Motor neuron (in vitro differentiated cells): ENCODE measurements around the gene NCAM1. TPM values are rescaled to one million over a fixed set of nuclear protein-coding genes. Genes with fewer than 3 reads are reported as not detected.
A peak's percentile ranks its signal among the peaks of the same experiment; 100 is the strongest.
"Not testable (repeated sequence)": the region's sequence is repeated elsewhere in the genome, so short reads cannot be mapped to it uniquely, and the experiment has no call there.

Experiments used
- ATAC-seq, 8 experiments: fragments of 200-7000 bp; cut with Tn5 transposase; replicated peaks in 6 of 8; 2 replicates each; pipeline ENCODE4 v1.8.0; 2021; ENCODE audit warnings: mild to moderate bottlenecking in 8 of 8, moderate library complexity in 8 of 8
- H3K27ac ChIP-seq, 2 donors: fragments of 250-450 bp; sonication (Bioruptor Pico); 2 replicates each; pipeline ENCODE4 v1.9.0; 2021; ENCODE audit warnings: antibody characterized with exemption in 2 of 2, mild to moderate bottlenecking in 2 of 2, moderate library complexity in 1 of 2
- H3K4me1 ChIP-seq, 2 donors: fragments of 250-450 bp; sonication (Bioruptor Pico); replicated peaks in 1 of 2; 2 replicates each; pipeline ENCODE4 v1.6.1; 2021; ENCODE audit warnings: antibody characterized with exemption in 2 of 2, mild to moderate bottlenecking in 2 of 2, moderate library complexity in 1 of 2
- H3K4me3 ChIP-seq, 5 donors: fragments of 250-450 bp; sonication (Bioruptor Pico); 2 replicates each; pipeline ENCODE4 v1.9.0; 2021; ENCODE audit warnings: antibody characterized with exemption in 5 of 5, mild to moderate bottlenecking in 5 of 5, moderate library complexity in 4 of 5
- WGBS, 10 experiments: fragments of 450-650 bp; shearing (Covaris generic); methylation state at CpG; one replicate each; pipeline ENCODE4 v1.0.0; 2022; 5-methylcytosine and 5-hydroxymethylcytosine counted together
- in situ Hi-C, 9 experiments: fragments of 400-800 bp; cut with MboI; loops; one replicate each; pipeline ENCODE4 v1.15.0; 2021; ENCODE audit warnings: low sequenced_read_pairs in 9 of 9, low pct_unique_long_range_greater_than_20kb in 2 of 9; ENCODE audit not compliant: unreplicated experiment in 9 of 9
- total RNA-seq, 8 experiments: library from RNA; unstranded; fragments of 300-600 nt; gene quantifications; 2 replicates each; pipeline versions ENCODE4 v1.2.3 to v1.2.4, GENCODE V29; 2022

Gene NCAM1
- total RNA-seq, 8 experiments from 2014 or later: 33.9 to 382 (median 290) TPM

DNA sequence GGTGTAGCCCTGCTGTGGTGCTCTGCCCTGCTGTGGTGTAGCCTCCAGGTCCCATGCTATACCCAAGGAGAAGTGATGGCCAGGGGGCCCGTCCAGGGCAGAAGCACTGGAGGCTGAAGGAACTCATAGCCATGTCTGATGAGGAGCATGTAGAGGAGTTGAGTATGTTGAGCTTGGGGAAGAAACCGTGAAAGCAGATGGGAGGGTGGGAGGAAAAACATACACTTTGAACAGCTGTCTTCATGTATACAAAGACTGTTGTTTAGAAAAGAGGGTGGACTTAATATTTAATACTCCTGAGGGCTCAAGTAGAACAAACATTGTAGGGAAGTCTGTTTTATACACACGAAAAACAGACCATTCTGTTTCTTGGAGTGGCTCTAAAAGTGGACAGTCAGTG, 326.6 kb downstream of the NCAM1 start:
- H3K4me1 ChIP-seq: peaks cover 2 to 4% of the 10 kb centered on the region in 2 donors
- ATAC-seq: no peak
- WGBS, 10 experiments: 17 to 100% (median 73%) methylated on average over 1 to 3 of the region's 3 CpGs; no CpG with 5 or more reads in 4 of the 10 experiments
- in situ Hi-C loops: loop anchor here in 8 of 9 experiments (10.0 to 25.0 kb wide), 8 partner anchors 176 to 1076 kb away; partner anchors contain the start of gene NCAM1 (in 2 of the 8)
- no peak overlapping the region for H3K27ac ChIP-seq
- no peak overlapping the region for H3K4me3 ChIP-seq

DNA sequence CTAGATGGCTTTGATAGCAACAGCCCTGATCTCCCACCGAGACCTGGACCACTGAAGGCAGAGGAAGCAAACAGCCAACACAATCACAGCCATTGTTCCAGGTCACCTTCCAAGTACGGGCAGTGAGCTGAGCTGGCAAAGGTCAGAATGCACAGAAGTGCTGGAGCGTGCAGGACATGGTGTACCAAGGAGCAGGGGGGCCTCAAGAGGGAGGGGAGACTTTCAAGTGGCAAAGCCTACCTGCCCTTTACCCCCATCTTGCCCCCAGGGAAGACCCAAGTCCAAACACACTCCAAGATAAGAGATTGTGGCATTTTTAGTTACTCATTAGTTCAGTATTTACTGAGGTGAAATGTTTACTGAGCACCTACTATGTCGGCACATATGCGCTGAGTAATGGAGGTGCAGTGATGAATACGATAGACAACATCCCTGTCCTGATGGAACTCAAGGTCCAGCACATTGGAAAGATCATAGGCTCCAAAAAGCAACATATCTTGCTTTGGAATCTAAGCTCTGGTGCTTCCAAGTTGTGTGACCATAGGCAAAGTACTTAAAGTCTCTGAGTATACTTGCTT, 327.2 kb downstream of the NCAM1 start:
- peaks cover 4 to 5% of the 10 kb centered on the region in 2 donors for H3K4me1 ChIP-seq
- no peak for ATAC-seq
- H3K27ac ChIP-seq: no peak overlapping the region
- 86 to 100% (median 98%) methylated on average over 1 to 4 of the region's 6 CpGs; no CpG with 5 or more reads in 4 of the 10 experiments for WGBS, 10 experiments
- in situ Hi-C loops: loop anchor here in 8 of 9 experiments (10.0 to 25.0 kb wide), 8 partner anchors 176 to 1076 kb away; partner anchors contain the start of gene NCAM1 (in 2 of the 8)
- H3K4me3 ChIP-seq: no peak overlapping the region

DNA sequence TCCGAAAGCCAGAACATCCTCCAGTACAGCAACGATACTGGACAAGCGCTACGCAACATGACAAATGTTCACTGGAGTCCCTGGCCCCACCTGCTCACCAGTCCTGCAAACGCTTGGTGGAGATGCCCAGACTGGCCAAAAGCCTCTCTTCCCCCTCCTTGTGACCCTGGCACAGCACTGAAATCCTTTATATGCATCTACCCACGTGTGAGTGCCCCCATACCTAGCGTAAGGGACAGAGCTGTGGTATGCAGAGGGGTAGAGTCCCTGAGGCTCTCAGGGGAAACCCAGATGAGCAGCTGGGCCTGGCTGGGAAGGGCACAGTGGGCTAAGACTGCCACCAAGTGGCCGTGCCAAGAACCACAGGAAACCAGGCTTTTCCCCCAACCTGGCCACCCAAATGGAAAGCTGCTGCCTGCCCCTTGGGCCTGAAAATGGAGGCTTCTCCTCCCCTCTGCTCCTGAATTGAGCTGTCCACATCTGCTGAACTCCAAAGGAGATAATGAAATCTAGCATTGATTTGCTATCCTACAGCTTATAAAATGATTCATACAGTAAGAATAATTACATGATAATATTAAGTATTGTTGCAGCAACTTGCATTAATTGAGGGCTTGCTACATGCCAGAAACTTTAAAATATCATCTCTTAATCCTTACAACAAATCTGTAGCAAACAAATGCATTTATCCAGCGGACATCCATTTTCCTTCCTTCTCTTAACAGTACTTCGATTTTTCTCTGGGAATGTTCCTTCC, 328.4 kb downstream of the NCAM1 start:
- H3K4me3 ChIP-seq: no peak overlapping the region
- peak; percentile 90 to 97 (median 93) for ATAC-seq
- WGBS, 10 experiments: 0 to 100% (median 47%) methylated on average over 1 to 5 of the region's 10 CpGs
- in situ Hi-C loops: loop anchor here in 8 of 9 experiments (10.0 to 25.0 kb wide), 8 partner anchors 177 to 1077 kb away; partner anchors contain the start of gene NCAM1 (in 2 of the 8)
- H3K4me1 ChIP-seq: peaks cover 6 to 7% of the 10 kb centered on the region in 2 donors
- no peak overlapping the region for H3K27ac ChIP-seq

DNA sequence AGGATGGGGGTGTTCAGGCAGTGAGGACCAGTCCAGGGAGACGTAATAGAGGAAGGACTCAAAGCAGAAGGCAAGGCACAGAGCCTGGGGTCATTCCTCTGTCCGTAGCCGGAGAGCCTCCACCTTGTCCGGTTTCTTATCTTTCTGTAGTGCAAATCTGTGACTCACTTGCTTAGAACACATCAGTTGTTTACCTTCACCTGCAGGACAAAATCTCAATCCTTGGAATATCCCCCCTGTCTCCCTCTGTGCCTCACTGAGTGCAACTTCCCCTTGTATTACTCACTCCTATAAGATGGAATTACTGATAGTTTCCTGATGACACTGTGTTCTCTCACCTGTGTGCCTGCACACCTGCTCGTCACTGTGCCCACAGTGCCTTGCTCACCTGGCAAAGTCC, 332.7 kb downstream of the NCAM1 start:
- Histone ChIP-seq H3K4me3 (no peak overlapping the region), H3K4me1 (peaks cover 3 to 6% of the 10 kb centered on the region in 2 donors), H3K27ac (no peak overlapping the region)
- in situ Hi-C loops: loop anchor here in 8 of 9 experiments (25.0 kb wide), 7 partner anchors 182 to 1082 kb away; partner anchors contain the start of gene NCAM1 (in 2 of the 8)
- WGBS, 10 experiments: 0 to 100% (median 76%) methylated on average over 1 to 5 of the region's 5 CpGs; no CpG with 5 or more reads in 1 of the 10 experiments
- ATAC-seq: no peak

DNA sequence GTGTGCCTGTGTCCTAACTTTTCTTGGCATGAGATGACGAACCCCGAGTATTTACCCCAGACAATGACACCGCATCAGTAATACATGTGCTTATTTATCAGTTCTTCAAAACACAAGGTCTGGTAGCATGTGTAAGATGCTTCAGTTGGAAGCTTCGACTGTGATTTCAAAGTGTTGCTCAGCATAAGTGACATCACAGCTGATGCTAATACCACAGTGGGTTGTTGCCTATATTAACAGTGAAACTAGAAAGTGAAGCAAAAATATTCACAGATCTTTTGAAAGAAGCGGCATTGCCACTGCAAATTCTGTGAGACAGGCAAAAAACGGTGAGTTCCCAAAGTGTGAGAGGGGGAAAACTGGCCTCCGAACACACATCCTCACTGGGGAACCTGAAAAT, 334.8 kb downstream of the NCAM1 start:
- in situ Hi-C loops: loop anchor here in 8 of 9 experiments (25.0 kb wide), 7 partner anchors 184 to 1084 kb away; partner anchors contain the start of gene NCAM1 (in 2 of the 8)
- Histone ChIP-seq H3K4me1 (peaks cover 3 to 4% of the 10 kb centered on the region in 2 donors), H3K27ac (no peak overlapping the region), H3K4me3 (no peak overlapping the region)
- WGBS, 10 experiments: 30 to 100% (median 81%) methylated on average over 2 to 7 of the region's 7 CpGs; no CpG with 5 or more reads in 1 of the 10 experiments
- ATAC-seq: peak in 3 of 8 experiments; percentile 35 to 61 (median 46)

DNA sequence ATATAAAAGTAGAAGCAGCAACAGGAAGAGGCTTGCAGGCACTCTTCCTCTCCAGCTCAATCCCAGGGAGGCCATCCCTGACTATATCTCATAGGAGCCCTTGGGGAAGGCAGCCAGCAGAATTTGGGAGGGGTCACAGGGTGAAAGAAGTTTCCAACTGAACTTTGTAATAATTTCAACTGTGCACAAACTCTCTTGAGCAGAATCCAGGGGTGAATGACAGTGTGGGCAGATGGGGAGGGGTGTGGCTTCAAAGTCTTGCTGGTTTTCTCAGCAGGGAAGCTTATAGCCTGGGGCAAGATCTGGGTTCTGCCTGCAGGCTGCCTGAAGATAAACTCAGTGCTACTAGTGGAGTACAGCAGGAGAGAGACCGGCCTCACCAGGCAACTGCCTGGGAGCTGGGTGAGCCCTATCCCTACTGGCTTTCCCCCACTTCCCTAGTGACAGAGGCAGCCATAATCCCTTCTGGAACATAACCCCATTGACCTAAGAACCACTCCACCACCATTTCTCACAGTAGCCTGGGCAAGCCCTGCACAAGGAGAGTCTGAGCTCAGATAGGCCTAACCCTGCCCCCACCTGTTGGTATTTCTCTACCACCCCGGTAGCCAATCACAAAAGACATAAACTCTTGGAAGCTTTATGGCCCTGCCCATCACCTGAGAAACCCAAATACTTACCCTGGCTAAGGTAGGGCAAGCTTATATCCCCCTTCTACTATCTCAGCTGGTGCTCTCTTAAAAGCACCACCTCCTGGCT, 335.4 kb downstream of the NCAM1 start:
- WGBS, 10 experiments: 20 to 83% (median 80%) methylated on average over 1 to 2 of the region's 2 CpGs; no CpG with 5 or more reads in 6 of the 10 experiments

DNA sequence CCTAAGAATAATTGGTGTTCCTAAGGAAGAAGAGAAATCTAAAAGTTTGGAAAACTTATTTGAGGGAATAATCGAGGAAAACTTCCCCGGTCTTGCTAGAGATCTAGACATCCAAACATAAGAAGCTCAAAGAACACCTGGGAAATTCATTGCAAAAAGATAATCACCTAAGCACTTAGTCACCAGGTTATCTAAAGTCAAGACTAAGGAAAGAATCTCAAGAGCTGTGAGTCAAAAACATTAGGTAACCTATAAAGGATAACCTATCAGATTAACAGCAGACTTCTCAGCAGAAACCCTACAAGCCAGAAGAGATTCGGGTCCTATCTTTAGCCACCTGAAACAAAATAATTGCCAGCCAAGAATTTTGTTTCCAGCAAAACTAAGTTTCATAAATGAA, 337.3 kb downstream of the NCAM1 start:
- 47 to 92% (median 70%) methylated on average over 2 to 3 of the region's 3 CpGs; no CpG with 5 or more reads in 1 of the 10 experiments for WGBS, 10 experiments
- not testable (repeated sequence) for H3K4me3 ChIP-seq, H3K27ac ChIP-seq, H3K4me1 ChIP-seq, ATAC-seq
- in situ Hi-C loops: loop anchor here in 8 of 9 experiments (25.0 kb wide), 7 partner anchors 186 to 1086 kb away; partner anchors contain the start of gene NCAM1 (in 2 of the 8)

More for the DNA sequence above, 335.4 kb downstream of the NCAM1 start:
- in situ Hi-C loops: loop anchor here in 8 of 9 experiments (25.0 kb wide), 7 partner anchors 184 to 1084 kb away; partner anchors contain the start of gene NCAM1 (in 2 of the 8)
- peak in 2 of 8 experiments; percentile 83 to 89 for ATAC-seq
- Histone ChIP-seq H3K4me1 (peaks cover 3 to 4% of the 10 kb centered on the region in 2 donors), H3K4me3 (no peak overlapping the region), H3K27ac (no peak overlapping the region)

DNA sequence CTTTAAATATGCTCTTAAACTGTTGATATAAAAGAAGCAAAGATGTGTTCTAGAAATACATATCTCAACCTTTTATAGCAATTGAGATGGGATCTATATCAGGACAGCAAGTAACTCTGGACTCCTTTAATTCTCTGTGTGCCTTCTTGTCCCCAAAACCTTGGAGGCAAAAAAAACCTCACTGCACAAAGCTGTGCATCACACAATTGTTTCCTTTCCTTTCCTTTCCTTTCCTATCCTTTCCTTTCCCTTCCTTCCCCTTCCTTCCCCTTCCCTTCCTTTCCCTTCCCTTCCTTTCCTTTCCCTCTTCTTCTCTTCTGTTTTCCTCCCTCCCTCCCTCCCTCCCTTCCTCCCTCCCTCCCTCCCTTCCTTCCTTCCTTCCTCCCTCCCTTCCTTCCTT, 343.7 kb downstream of the NCAM1 start:
- H3K4me1 ChIP-seq: no peaks in the 10 kb centered on the region
- H3K27ac ChIP-seq: no peak overlapping the region
- in situ Hi-C loops: loop anchor here (5.0 to 25.0 kb wide), 9 partner anchors 132 to 957 kb away; partner anchors contain the start of genes CLDN25 (in 2 of the 9) and TMPRSS5 (in 1 of the 9)
- no peak overlapping the region for H3K4me3 ChIP-seq
- ATAC-seq: no peak

DNA sequence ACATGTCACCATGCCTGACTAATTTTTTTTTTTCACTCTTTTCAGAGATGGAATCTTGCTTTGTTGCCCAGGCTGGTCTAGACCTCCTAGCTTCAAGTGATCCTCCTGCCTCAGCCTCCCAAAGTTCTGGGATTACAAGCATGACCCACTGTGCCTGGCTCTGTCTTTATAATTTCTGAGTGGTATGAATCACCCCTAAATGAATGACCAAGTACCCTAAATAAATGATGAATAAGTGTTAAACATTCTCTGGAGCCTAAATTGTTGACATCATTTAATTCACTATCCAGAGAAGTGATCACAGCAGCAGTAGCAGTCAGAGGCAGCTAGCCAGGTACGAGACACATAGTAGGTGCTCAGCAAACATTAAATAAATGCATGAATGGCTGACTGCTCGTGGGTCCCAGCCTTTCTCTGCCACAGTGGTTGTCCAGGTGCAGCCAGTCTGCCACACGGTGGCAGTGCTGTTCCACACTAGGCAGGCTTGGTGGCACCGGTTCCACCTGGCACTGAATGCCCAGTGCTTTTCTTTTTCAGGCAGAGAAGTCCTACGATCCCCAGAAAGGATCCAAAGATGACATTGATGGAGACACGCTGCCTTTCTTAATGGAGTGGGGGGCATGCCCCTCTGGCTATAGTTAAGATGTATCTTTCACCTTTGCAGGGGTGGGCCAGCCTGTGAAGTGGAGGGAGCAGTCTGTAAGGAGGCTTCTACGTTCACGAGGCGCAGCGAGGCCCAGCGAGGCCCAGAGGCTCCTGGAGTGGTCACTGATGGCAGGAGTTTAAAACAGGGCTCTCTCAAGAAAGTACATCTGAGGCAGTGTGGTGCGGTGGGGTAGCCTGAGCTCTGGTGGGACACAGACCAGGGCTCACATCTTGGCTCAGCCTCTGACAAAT, 344.5 kb downstream of the NCAM1 start:
- ATAC-seq: peak; percentile 84 to 99 (median 96)
- 0 to 50% (median 40%) methylated on average over 1 to 10 of the region's 12 CpGs; no CpG with 5 or more reads in 1 of the 10 experiments for WGBS, 10 experiments
- H3K4me1 ChIP-seq: no peaks in the 10 kb centered on the region
- H3K4me3 ChIP-seq: no peak overlapping the region
- in situ Hi-C loops: loop anchor here (5.0 to 25.0 kb wide), 9 partner anchors 132 to 957 kb away; partner anchors contain the start of genes CLDN25 (in 2 of the 9) and TMPRSS5 (in 1 of the 9)
- no peak overlapping the region for H3K27ac ChIP-seq

DNA sequence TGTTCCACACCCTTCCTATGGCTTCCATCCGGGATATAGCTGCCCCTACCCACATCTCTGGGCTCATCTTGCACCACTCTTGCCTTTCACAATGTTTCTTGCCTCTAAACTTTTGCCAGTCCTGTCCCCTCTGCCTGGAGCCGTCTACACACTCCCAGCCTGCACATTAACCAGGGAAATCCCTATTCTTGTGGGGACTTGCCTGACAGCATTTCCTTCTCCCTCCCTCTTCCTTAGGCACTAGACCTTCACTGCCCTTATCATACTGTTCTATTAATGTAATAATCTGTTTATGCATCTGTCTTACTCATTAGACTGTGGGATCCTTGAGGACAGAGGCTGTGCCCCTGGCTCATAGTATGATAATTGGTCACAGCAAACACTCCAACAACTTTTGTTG, 347.4 kb downstream of the NCAM1 start:
- Histone ChIP-seq H3K4me3 (no peak overlapping the region), H3K4me1 (no peaks in the 10 kb centered on the region), H3K27ac (no peak overlapping the region)
- in situ Hi-C loops: loop anchor here (5.0 to 25.0 kb wide), 9 partner anchors 129 to 954 kb away; partner anchors contain the start of genes CLDN25 (in 2 of the 9) and TMPRSS5 (in 1 of the 9)
- no peak for ATAC-seq
- WGBS, 10 experiments: 20 to 100% (median 48%) methylated on average over 1 to 2 of the region's 2 CpGs; no CpG with 5 or more reads in 6 of the 10 experiments

DNA sequence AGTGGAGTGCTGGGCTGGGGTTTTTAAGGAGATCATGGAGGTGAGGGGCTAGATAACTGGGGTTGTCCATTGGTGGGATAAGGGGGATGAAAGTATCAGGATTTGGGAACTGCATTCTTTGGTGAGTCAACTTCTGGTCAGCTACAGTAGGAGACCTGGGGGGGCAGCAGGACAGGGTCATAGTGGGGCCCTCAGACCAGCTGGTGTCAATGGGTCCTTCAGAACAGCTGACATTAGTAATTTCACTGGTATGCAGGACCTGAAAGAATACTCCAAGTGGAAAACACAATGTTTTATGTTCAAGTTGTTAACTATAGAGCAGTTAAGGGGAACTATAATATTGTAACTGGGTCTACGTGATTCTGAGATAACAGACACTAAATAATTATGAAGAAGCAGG, 350.3 kb downstream of the NCAM1 start:
- no peak overlapping the region for H3K4me3 ChIP-seq
- in situ Hi-C loops: loop anchor here in 8 of 9 experiments (10.0 to 25.0 kb wide), 7 partner anchors 126 to 951 kb away; partner anchors contain the start of genes CLDN25 (in 2 of the 8) and TMPRSS5 (in 1 of the 8)
- H3K27ac ChIP-seq: no peak overlapping the region
- WGBS, 10 experiments: 50 to 100% (median 71%) methylated on average over 1 of the region's 1 CpG; no CpG with 5 or more reads in 2 of the 10 experiments
- no peak for ATAC-seq
- H3K4me1 ChIP-seq: peaks cover 9 to 19% of the 10 kb centered on the region in 2 donors
